NOMO-1 treated with DMSO at 0.1 percent for 48 hours (cell line): ENCODE data around the gene MEFV.
"Not testable (repeated sequence)": the region's sequence is repeated elsewhere in the genome, so short reads cannot be mapped to it uniquely, and the experiment has no call there.

ENCODE experiments used
- DNase-seq: peaks from one replicate; lab custom pipeline; 2025; ENCODE audit not compliant: unreplicated experiment; lab: John Stamatoyannopoulos, UW

MEFV gene

DNA sequence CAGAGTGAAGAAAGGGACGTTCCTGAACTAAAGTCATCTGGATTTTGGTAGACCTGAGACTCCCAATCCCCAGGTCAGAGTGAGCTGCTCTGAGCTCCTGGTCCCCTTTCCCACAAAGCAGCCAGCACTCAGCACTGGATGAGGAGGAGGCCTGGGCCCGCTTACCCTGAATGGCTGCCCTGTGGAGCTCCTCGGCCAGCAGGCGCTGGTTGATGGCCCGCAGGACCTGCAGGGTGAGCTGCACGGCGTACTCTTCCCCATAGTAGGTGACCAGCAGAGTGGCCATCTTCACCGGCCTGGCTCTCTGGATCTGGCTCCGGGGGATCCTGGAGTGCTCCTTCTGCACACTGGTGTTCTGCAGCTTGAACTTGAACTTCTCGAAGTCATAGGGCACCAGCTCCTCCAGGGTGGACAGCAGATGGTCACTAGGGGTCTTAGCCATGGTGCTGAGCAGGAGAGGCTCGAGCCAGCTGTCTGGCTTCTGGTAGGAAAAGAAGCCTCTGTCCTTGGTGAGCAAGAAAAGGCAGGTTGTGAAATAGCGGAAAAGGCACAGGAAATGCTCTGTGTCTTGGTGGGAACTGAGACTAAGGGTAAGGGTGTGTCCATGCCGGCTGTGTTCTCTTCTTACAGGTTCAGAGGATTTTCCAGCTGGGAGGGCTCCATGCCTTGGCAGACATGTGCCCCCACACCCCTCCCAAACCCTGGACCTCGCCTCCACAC is at the start of gene MEFV:
TSS of gene MEFV (minus strand) at position 488 of the 720 bp plus-strand sequence. CDS start at position 442, 46 bp downstream.
- DNase-seq: peak; percentile 86

DNA sequence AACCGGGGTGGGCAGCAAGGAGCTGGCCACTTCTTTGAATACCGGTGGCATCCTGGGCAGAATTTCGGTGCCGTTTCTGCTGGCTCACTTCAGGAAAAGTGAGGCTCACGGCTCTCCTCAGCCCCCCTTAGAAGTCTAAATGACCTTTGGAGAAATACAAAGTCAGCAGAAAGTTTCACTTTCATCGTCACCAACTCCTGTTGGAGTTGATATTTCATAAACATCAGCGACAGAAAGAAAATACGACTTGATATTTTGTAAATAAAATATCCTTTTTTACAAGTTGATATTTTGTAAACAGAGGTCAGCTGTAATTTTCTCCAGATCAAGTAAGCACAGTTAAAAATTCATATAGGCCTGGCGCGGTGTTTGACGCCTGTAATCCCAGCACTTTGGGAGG is 49.6 kb upstream of the MEFV start:
- DNase-seq: no peak

DNA sequence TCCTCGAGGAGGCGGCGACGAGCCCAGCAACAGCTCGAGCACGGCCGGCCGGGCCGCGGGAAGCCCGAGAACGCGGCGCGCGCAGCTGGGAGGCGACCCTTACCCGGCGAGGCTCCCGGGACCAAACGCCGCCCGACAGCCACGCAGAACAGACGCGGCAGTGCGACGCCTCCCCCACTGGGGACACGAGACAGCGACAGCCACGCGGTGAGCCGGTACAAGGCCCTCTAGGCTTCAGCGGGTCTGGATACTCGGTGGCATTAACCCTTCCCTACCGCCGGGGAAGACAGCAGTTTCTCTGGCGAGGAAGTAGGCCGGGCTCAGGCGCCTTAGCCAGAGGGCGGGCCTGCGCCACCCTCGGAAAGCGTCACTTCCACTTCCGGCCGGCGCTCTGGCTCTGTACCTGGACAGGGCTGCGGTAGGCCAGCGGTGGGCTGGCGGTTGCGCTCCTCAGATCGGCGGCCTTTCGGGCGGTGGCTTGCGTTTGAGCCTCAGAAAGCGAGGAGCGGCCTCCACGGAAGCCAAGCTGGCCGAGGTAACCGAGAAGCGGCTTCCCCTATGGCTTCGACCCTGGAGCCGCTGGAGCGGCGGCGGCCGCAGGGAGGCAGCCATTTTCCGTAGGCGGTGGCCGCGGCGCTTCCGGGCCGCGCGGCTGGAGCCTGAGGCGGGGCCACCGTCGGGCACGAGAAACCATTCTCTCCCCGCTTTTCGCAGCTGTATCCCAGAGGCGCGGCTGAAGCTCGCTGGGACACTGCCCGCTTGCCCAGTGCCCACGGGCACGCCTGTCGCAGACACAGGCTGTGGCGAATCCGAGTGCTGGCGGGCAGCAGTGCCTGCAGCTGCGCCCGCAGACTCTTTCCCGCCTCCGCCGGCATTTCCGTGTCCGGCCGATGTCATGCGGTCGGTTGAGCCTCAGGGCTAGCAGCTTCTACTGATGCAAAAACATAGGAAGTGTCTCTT is 49.0 kb upstream of the MEFV start, which contains the start of the genes TIGD7 and ZNF75A:
TSS of gene TIGD7 (minus strand) at position 322 of the 960 bp plus-strand sequence. CDS start 4,816 bp downstream, outside the sequence.
TSS of gene ZNF75A (plus strand) at position 389 of the 960 bp plus-strand sequence. CDS start 2,932 bp downstream, outside the sequence.
- peak; percentile 85 for DNase-seq

- no peak for DNase-seq
These were observed 47.9 kb upstream of the MEFV start for GRCh38 chr16:3304370-3304769.

GRCh38 chr16:3295783-3296182 is 39.4 kb upstream of the MEFV start:
- DNase-seq: no peak

DNA sequence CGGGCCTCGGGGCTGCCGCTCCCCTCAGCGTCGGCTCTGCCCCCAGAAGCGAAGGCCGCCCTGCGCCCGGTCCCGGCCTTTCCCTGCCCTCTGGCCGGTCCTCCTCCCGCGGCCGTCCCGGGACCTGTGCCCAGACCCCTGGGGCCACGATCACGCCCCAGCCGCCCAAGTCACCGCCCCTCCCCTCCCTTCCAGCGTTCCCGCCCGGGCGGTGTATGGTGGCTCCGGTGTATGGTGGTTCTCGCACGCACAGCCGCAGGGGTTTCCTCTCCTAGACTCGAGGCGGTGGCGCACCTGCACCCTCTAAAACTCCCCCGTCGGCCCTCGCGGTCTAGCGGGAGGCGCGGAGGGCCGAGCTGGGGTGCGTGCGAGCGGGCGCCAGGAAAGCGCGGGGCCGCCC is 38.8 kb upstream of the MEFV start:
- DNase-seq: no peak

DNA sequence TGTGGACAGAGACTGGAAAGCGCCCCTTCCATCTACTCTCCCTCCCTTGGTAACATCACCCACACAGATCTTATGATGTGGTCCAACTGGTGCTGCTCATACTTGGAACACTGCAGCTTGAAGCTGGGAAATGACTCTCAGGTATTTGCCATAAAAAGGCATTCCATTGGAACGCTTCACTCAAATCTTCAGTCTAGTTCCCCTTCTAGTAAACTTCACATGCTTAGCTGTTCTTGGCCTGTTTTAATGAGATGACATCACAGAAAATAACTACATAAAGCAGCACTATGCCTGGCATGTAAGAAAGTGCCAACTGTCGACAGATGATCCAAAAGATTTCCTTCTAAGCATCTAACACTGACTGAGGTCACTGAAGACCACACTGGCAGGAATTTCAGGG is 36.2 kb upstream of the MEFV start:
- no peak for DNase-seq

- DNase-seq: no peak
These were observed 33.7 kb upstream of the MEFV start for GRCh38 chr16:3289998-3290673.

GRCh38 chr16:3285131-3285530 is 28.7 kb upstream of the MEFV start:
- no peak for DNase-seq

GRCh38 chr16:3283543-3284447 is 27.4 kb upstream of the MEFV start:
- DNase-seq: no peak

GRCh38 chr16:3282730-3283542 is 26.5 kb upstream of the MEFV start, which contains the start of gene ZNF263:
ZNF263 (plus strand) TSS chr16:3283491; CDS start chr16:3283819, 328 bp downstream.
- DNase-seq: peak; percentile 99

- DNase-seq: peak; percentile 70
These were observed 25.8 kb upstream of the MEFV start for GRCh38 chr16:3282103-3282729.

DNA sequence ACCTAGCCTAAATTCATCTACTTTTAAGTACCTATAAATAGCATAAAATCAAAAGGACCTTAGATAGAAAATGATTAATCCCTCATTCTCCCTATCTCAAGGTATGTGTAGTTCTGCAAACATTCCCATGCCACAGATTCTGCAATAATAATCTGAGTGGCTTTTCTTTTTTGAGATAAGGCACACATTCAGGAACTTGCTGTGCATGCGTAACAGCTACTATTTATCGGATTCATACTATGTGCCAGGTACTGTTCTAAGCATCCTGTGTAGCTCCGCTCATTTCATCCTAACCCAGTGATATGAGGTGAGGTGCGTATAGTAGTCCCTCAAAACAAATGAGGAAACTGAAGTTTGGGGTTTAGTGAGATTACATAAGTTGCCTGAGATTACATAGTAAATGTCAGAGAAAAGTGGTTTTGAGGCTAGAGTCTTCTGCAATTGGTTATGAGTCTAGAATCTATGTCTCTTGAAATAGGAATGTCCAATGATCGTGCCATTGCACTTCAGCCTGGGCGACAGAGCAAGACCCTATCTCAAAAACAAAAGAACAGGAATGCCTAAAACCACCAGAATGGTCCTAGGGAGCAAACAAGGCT is 24.9 kb upstream of the MEFV start:
- peak; percentile 27 for DNase-seq

GRCh38 chr16:3276679-3277078 is 20.2 kb upstream of the MEFV start:
- DNase-seq: no peak

GRCh38 chr16:3274947-3275346 is 18.5 kb upstream of the MEFV start:
- DNase-seq: no peak

GRCh38 chr16:3274490-3274889 is 18.1 kb upstream of the MEFV start:
- DNase-seq: no peak

GRCh38 chr16:3271281-3271680 is 14.8 kb upstream of the MEFV start:
- DNase-seq: not testable (repeated sequence)

DNA sequence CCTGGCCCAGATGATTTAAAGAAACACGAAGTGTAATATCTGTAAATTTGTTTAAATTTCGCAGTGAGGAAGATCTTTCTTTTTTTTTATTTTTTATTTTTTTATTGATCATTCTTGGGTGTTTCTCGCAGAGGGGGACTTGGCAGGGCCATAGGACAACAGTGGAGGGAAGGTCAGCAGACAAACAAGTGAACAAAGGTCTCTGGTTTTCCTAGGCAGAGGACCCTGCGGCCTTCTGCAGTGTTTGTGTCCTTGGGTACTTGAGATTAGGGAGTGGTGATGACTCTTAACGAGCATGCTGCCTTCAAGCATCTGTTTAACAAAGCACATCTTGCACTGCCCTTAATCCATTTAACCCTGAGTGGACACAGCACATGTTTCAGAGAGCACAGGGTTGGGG is 14.3 kb upstream of the MEFV start:
- DNase-seq: not testable (repeated sequence)
